NCI-H345 treated with DMSO at 0.1 percent for 48 hours (cell line): Measurements from ENCODE around the gene RSU1.
"Not testable (repeated sequence)": the region's sequence is repeated elsewhere in the genome, so short reads cannot be mapped to it uniquely, and the experiment has no call there.

Experiments used
- DNase-seq: peaks from one replicate; lab custom pipeline; 2025; ENCODE audit not compliant: unreplicated experiment; lab: John Stamatoyannopoulos, UW

The RSU1 gene

DNA sequence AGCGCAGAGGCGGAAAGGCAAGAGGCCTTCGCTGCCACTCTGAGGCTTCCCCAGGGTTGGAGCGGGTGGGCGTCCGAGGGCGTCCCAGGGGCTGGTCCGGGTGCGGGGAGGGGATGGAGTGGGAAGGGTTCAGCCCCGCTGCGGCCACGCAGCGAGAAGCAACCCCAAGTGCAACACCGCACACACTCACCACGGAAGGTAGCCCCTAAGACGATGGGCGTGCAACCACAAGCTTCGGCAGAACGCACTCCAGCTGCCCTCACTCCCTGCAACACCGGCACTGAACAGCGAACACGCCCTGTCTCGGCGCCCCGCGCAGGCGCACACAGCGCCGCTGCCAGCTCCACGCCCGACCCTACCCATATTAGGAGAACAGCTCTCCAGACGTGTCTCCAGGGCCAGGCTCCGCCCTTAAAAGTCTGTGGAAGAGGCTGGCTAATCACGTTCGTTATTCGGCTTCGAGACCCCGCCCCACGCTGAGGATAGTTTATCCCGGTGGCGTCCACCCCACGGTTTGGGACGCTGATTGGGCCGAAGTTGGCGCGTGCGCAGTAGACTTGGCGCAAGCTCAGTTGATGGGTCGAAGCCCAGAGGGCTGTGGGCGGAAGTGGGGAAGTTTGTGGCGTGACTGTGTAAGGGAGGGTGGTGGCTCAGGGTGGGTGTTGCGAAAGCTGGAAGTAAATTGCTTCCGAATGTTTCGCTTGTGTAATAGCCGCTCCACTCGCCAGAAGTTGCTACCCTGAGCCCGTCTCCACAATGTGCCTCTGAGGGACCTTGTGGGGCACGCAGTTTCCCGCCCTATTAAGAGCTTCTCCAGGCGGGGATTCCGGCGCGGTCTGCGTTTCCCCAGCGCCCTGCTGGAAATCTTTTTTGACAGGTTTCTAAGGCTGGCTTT is at the start of gene RSU1:
RSU1 (minus strand) TSS at position 300 of the 895 bp plus-strand sequence. CDS start 343 bp downstream, outside the sequence.
- DNase-seq: peak; percentile 91

DNA sequence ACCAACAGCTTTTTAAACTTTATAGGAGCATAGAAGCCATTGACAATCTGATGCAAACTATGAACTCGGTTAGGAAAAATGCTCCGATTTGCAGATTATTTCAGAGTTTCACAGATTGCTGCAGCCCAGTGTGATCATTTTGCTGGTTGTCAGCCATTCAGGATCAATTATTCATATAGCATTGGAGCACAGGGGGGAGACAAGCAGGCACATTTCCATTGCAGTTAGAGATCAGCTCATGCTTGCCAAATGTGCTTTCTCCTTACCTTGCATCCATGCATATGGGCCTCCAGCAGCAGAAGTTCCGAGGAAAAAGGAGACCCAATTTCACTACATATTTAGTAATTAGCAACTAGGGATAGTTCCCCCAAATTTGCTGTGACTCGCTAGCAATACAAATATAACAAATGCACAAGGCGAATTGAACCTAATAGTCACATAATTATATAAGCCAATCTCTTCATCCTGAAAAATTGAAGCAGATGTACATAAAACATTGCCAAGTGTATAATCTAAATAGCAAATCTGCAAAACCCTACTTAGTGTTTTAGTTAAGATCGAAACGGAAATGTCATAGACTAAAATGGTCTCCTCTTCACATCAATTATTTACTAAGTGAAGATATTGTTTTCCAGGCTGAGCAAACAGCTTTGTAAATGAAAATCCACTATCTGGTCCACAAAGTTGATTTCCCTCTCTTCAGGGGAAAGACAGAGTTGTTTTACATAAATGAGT is 49.5 kb upstream of the RSU1 start:
- DNase-seq: no peak

DNA sequence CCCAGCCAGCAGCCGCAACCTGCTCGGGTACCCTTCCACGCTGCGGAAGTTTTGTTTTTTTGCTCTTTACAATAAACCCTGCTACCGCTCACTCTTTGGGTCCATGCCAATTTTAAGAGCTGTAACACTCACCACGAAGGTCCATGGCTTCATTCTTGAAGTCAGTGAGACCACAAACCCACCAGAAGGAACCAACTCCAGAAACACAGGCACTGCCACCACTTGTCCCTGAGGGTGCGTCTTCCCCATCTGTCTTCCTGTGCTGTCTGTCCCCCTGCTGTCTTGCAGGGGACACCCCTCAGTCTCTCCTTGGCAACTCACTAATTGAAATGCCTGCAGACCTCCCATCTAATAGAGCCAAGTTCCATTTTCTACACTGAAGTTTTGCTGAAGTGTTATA is 48.5 kb upstream of the RSU1 start:
- no peak for DNase-seq

DNA sequence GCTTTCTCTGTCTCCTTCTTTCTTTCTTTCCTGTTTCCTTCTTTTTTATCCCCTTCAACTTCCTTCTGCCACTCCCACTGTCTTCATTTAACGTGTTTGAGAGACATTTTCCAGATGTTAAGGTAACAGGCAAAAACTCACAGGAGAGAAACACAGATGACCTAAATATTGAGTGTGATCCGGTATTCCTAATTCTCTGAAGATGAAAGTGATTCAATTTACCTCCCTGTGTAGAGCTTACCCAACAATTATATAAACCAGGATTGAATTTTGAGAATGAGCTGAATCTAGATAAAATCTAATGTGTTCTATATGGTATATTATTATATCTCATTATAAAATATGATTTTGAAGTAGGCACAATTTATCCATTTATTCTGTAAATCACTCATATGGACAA is 46.5 kb upstream of the RSU1 start:
- DNase-seq: no peak

DNA sequence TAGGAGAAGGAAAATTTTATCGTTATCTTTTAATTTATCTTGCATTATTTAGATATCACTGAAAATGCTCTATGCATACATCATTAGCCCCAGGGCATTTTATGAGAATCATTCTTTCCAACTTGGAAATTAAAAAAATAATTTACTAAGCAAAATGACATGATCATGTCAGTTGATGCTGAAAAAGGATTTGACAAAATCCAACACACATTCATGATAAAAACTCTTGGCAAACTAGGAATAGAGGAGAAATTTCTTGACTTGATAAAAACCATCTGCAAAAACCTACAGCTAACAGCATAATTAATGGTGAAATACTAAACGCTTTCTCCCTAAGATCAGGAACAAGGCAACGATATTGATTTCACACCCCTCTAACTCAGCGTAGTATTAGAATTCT is 40.2 kb upstream of the RSU1 start:
- no peak for DNase-seq

DNA sequence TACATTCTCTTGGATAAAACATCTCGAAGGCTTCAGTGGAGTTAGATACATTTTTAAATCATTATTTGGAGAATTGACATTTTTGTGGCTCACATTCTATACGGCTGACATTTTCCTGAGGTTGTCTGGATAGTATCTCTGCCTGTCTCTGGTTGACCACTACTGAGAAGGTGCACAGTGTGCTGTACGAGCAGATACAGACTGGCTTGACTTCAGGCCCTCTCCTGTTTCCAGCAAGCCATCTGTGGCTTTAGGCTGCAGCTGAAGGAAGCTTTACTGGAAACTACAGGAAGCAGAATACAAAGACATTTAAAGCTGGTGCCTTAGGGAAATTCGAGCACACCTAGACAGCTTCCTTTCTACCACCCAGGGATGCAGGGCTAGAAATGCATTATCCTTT is 39.3 kb upstream of the RSU1 start:
- DNase-seq: no peak

DNA sequence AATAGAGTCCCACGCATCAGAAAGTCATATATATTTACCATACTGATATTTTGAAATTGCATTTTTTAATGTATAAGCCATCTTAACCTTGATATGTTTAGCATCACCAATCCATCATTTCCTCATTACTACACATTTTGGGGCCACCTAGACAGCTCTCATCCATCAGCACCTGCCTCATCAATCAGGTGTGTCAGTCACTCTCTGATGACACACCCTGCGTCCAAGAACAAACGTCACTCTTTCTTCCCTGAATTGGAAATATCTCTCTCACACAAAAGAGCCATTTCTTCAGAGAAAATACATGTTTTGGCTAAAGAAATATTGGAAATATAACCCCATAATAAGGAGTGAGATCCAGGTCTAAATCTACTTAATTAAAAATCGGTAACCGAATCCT is 38.9 kb upstream of the RSU1 start:
- DNase-seq: no peak

DNA sequence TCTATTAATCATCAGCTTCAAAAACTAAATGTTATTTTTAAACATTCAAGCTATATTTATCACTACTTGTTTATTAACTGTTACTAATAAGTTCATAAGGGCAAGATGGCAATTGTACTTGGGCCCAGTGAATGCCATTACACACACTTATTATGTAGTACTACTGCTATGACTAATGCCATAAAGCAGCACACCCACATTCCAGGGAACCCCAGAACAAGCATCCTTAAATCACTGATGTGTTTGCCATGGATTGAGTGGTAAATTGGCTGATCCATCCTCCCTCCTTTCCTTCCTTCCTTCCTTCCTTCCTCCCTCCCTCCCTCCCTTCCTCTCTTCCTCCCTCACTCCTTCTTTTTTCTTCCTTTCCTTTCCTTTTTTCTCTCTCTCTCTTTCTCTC is 37.4 kb upstream of the RSU1 start:
- no peak for DNase-seq

DNA sequence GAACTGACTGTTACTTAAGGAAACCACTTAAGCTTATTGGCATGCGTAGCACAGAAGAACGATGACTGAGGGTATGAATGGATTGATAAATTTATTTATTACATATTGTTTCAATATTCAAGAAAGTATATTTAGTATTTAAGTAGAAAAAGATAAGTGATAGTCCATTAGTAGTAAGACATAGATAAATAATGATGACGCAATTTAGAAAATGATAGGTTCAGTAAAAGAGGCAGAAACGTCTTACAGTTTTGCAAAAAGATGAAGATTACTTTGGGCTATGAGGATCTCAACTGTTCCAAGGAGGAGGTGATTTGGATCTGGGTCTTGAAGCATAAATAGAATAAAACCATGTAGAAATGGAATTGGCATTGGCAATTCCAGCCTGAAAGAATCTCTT is 36.6 kb upstream of the RSU1 start:
- DNase-seq: no peak

DNA sequence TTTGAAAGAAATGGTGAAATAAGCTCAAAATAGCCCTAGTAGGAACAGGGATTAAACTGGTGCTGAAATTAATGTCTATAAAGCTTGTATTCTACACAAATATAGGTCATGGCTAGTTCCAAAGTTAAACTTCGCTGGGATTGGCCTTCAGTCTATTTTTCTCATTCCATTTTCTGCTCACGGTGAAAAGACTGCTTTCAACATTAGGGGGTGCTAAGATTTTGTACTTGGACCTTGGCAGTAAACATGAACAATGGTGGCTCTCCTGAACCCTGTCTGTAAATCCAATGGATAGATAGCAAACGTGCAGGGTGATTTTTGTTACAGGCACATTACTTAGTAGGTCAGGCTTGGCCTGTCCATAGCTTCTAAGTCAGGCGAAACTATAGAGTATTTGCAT is 36.0 kb upstream of the RSU1 start:
- DNase-seq: no peak

DNA sequence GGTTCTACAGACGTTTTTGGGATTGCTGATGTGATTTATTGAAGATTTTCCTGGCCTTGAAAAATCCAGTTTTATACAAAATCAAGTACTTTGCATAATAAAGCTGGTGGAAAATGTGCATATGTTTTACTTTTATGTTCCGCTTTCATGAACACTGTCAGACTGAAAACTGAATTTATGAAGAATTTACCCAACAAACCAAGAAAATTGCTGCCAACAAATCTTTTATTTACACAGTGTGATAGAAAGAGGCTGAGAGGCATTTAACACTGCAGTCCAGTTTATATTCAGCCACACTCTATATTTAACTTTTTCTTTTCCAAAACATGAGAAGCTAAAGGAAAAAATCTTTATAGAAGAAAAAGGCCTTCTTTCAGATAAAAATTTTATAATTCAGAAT is 35.4 kb upstream of the RSU1 start:
- no peak for DNase-seq

DNA sequence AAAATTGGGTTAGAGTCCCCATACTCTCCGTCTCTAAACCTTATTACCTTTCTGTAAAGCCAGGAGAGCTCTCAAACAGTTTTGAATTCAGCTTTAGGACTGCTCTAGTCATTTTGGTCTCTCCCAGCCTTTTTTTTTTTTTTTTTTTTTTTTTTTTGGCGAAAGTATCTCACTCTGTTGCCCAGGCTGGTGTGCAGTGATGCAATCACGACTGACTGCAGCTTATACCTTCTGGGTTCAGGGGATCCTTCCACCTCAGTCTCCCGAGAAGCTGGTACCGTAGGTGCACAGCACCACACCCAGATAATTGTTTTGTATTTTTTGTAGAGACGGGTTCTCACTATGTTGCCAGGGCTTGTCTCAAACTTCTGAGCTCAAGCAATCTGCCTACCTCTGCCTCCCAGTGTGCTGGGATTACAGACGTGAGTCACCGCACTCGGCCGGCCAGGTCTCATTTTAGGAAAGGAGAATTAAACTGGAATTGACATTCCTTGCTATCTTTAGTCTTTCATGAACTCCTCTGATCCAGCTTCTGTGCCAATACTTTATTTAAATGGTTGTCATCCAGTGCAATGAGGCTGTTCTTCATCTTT is 31.4 kb upstream of the RSU1 start:
- DNase-seq: no peak

DNA sequence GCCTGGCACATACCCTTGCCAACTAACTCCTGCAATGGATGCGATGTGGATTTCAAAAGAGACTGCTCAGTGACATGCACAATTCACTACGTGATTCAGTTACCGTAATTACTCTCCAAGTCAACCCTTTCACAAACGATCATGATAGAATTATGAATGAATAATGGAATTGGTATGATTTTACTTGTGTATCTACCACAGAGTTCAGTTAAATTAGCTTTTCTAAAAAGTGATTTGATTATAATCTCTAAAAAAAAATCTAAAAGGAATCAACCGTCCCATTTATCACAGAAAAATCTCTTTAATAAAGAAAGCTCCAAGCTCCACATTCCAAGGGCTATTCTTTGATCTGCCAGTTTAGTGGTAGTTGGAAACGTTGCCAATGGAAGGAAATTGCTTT is 30.4 kb upstream of the RSU1 start:
- no peak for DNase-seq

DNA sequence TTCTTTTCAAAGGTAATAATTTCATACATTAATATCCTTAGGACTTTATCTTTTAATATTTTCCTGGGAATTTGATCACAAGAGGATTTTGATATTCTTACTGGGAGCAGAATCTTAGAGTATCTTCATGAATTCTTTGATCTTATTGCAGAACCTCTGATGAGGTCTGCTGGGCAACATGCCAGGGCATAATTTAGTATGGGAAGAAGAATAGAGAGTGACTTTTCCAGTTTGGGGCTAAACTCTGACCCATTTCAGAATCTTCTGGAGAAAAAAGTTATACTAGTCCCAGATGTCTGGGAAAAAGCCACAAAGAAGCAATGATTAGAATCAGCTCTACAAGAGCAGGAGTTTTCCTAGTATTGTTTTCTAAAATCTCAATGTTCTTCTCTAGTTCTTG is 28.0 kb upstream of the RSU1 start:
- DNase-seq: no peak

DNA sequence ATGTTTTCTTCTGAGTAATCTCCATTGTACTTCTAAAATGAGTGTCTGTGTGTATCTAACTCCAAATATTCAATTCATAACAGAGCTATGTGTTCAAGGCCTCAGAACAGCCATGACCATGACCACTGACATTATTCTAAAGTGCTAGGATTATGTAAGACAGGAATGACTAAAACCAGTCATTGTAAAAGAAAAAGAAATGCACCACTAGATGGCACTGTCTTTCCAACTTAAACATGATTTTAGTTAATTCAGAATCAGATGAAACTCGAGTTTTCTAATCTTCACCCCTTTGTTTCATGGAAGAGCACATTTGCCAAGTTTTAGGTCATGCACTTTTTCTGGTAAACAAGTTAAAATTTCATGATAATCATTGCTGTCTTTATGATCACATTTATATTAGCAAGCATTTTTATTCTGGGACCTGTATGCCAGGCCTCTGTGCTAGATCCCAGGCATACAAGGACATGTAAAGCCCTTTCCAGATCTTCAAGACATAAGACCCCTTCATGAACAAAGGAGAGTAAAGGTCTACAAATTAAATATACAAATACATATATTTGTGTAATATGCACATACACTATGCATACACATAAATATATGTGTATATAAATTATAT is 26.1 kb upstream of the RSU1 start:
- DNase-seq: peak; percentile 19

DNA sequence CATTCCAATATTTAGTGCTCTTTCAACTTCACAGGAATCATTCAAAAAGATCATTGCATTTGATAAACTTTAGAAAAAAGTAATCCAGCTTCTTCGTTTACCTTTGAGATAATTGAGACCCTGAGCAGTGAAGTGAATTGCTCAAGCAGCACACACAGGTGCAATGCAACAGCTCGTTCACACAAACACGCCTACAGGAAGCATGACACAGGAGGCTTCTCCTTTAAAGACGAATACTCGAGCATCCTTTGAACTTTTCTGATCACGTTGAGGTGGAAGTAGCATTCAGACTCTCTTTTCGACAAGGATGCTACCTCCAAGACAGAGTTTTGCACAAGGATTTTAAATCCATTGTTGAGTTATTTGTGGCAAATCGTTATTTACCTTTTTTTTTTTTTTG is 18.0 kb upstream of the RSU1 start:
- DNase-seq: no peak

DNA sequence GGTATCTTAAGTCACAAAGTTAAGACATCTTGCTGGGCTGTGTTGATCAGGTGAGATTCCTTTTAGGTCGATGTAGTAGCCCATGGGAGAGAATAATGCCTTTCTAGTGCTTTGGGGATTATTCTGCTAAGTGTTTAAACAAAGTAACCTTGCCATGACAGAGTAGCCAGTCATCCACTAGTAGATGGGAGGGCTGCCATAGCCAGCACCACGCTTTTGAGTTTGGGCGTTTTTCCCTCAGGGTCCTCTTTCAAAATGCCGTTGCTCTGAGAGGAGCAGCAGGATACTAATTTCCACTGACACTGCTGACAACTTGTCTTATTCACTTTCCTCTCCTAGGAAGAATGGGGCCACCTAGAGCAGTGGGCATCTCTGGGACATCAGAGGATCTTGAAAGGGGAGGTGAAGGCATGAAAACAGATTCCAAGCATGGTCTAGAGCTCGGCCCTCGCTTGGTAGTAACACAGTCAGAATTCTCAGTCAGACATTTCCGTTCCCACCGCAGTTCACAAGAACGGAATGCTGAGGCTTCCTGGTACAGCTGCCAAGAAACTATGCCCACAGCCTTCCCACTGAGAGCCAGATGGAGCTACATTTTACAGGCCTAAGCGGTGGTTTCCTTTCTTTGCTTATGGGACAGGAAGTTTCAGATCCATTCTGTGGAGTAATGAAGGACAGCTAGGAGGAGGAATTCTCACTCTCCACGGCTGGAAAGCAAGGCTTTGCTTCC is 15.3 kb upstream of the RSU1 start:
- no peak for DNase-seq

DNA sequence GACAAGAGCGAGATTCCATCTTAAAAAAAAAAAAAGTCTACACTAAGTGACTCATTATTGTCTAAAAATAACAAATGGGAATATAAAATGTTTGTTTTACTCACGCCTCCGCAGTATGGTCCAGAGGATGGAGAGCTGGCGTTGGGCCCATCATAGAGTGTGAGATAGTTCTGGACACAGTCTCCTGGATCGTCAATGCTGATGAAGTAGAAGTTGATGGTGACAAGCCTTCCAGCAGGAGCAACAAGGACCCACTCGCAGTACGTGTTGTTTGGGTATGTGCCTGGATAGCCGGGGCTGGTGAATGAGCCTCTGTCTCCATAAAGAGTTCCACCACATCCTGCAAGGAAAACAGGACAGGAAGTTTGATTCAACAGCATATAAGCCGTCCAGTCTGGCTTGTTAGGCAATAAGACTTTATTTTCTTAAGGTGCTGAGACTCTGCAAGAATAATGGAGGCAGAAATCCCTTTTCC is 11.5 kb upstream of the RSU1 start:
- DNase-seq: no peak

DNA sequence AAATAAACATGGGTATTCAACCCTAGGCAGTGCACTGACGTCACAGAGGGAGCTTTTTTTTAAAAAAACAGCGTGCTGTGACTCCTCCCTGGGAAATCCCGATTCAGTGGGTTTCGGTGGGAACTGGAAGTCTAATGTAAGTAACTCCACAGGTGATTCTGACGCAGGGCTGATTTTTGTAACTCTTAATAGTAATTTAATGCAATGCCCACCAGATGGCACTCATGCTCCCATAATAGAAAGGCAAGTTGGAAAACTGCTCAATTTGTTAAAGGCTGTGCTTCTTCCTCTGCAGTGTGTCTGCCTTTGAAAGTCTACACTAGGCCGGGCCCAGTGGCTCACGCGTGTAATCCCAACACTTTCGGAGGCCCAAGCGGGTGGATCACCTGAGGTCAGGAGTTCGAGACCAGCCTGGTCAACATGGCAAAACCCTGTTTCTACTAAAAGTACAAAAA is 10.9 kb upstream of the RSU1 start:
- DNase-seq: no peak

DNA sequence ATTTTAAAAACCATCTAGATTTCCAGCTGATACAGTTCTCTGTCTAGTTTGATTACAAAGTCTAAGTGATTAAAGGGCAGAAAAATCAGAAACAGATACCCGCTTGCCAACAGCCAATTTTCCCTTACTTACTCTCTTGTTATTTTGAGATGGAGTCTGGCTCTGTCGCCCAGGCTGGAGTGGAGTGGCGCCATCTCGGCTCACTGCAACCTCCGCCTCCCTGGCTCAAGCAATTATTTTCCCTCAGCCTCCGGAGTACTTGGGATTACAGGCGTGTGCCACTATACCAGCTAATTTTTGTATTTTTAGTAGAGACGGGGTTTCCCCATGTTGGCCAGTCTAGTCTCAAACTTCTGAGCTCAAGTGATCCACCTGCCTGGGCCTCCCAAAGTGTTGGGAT is 10.2 kb upstream of the RSU1 start:
- not testable (repeated sequence) for DNase-seq
